ENCODE results near the gene CD99. TPM values are rescaled to one million over a fixed set of nuclear protein-coding genes. Genes with fewer than 3 reads are reported as not detected.

CD99 gene
- total RNA-seq, 1 experiment from 2014 or later, result 92.1 TPM

- no peak overlapping the region; a peak in 3 of 7 replicates for H3K27ac Mint-ChIP-seq
- H3K4me3 Mint-ChIP-seq, result no peak overlapping the region
- no peak for TF ChIP-seq CTCF (conservative IDR thresholded peaks at IDR 0.05)
Observed at GRCh38 chrX:2733286-2733685, 42.2 kb downstream of the CD99 start.

More at GRCh38 chrX:2733286-2733685, 42.2 kb downstream of the CD99 start:
- Histone ChIP-seq H3K4me2 (ENCODE audit: insufficient read depth, insufficient read length, low read length) (no peak overlapping the region), H3K27ac (ENCODE audit: insufficient read length, low read depth, low read length) (no peak overlapping the region), H3K79me2 (ENCODE audit: insufficient read depth, low read length) (no peaks in the 10 kb centered on the region), H2BK12ac (ENCODE audit: insufficient read length, low read depth, low read length) (no peak overlapping the region), H2BK20ac (ENCODE audit: low read depth, low read length, poor library complexity, severe bottlenecking) (no peak overlapping the region), H3K9me3 (ENCODE audit: control insufficient read depth, low read depth, low read length) (no peaks in the 10 kb centered on the region), H4K5ac (ENCODE audit: insufficient read length, low read depth, low read length) (no peak overlapping the region), H4K91ac (ENCODE audit: insufficient read length, low read depth, low read length) (no peak overlapping the region), H2BK15ac (ENCODE audit: low read depth, low read length) (no peak overlapping the region), H3K56ac (ENCODE audit: insufficient read length, low read depth, low read length) (no peak overlapping the region), H2BK120ac (ENCODE audit: low read depth, low read length, poor library complexity, severe bottlenecking) (no peak overlapping the region), H2BK5ac (ENCODE audit: insufficient read length, low read length) (no peak overlapping the region), H3K23ac (ENCODE audit: insufficient read length, low read depth, low read length) (no peak overlapping the region), H3K14ac (ENCODE audit: insufficient read depth, low read length) (no peak overlapping the region), H3K79me1 (ENCODE audit: insufficient read depth, low read depth, low read length, poor library complexity, severe bottlenecking) (no peaks in the 10 kb centered on the region), H2AFZ (ENCODE audit: low read length) (no peak overlapping the region), H3K27me3 (ENCODE audit: insufficient read depth, low read length) (no peaks in the 10 kb centered on the region), H3K4ac (ENCODE audit: low read depth, low read length) (no peak overlapping the region; the same call in 1 of the 2 replicates), H3T11ph (ENCODE audit: low read length) (no peak overlapping the region), H3K18ac (ENCODE audit: insufficient read length, low read depth, low read length) (no peak overlapping the region), H4K8ac (replicated peaks; ENCODE audit: insufficient read length, low read depth, low read length) (no peak overlapping the region), H3K9ac (ENCODE audit: extremely low read depth, insufficient read length, low read length) (no peak overlapping the region), H2AK5ac (ENCODE audit: insufficient read length, low read length) (no peak overlapping the region), H3K4me1 (ENCODE audit: insufficient read depth, low read length) (no peaks in the 10 kb centered on the region), H4K20me1 (ENCODE audit: control insufficient read depth, insufficient read depth, insufficient read length) (no peaks in the 10 kb centered on the region), H3K23me2 (ENCODE audit: insufficient read length, low read depth, low read length, poor library complexity, severe bottlenecking) (no peaks in the 10 kb centered on the region)
- no peak for DNase-seq
- Mint-ChIP-seq H3K9me3 (peaks cover 4 to 5% of the 10 kb centered on the region in 2 experiments; a peak in 4 of 5 replicates), H3K4me1 (no peaks in the 10 kb centered on the region), H3K36me3 (ENCODE audit: insufficient read depth in 1 of 3, low read depth in 3 of 3) (peaks cover 33 to 50% (median 37%) of the 10 kb centered on the region in 3 experiments; a peak in 6 of 7 replicates), H3K27me3 (ENCODE audit: low read depth) (no peaks in the 10 kb centered on the region)
- no CpG with 5 or more reads among the region's 9 CpGs for WGBS (ENCODE audit: extremely low coverage, insufficient read length, low lambda C conversion rate)
